AG04450 (cell line): Measurements from ENCODE around the gene CRAMP1. TPM values are rescaled to one million over a fixed set of nuclear protein-coding genes. Genes with fewer than 3 reads are reported as not detected.
A peak's percentile ranks its signal among the peaks of the same experiment; 100 is the strongest.

Experiments used
- CTCF ChIA-PET: fragments of 300-600, 350-600 bp; formaldehyde crosslinking; extraction: SDS; loops from one replicate; lab custom pipeline; 2022; ENCODE audit warnings: antibody characterized with exemption, inconsistent platforms; lab: Charles Lee
- POLR2A ChIA-PET: fragments of 350-600 bp; formaldehyde crosslinking; extraction: SDS; loops from one replicate; lab custom pipeline; 2021; ENCODE audit warnings: antibody characterized with exemption, inconsistent platforms; lab: Yijun Ruan, JAX
- DNase-seq: peaks from one replicate; pipeline ENCODE4 v3.0.0-alpha.2; 2011; ENCODE audit warnings: low read depth, low spot score
- H3K27ac ChIP-seq: one replicate; pipeline ENCODE4 v1.5.1; 2012; ENCODE audit warnings: low read depth, low read length, control low read depth
- H3K27me3 ChIP-seq: one replicate; pipeline ENCODE4 v1.6.0; 2012; ENCODE audit warnings: low read length; ENCODE audit not compliant: control insufficient read depth, insufficient read depth
- H3K4me3 ChIP-seq: 2 replicates; pipeline ENCODE4 v1.5.1; 2011; ENCODE audit warnings: mild to moderate bottlenecking, low read depth, low read length, control low read depth
- H3K9me3 ChIP-seq: 2 replicates; pipeline ENCODE4 v1.5.1; 2012; ENCODE audit warnings: low read length; ENCODE audit not compliant: control insufficient read depth, insufficient read depth
- polyA plus RNA-seq: library from polyadenylated mRNA; depleted of rRNA; stranded (reverse); fragments of >200 nt; gene quantifications from 2 replicates; pipeline ENCODE4 v1.2.3, GENCODE V29; 2011
- TF ChIP-seq, protein P1 (sequence below): IDR thresholded peaks from 2 replicates; pipeline ENCODE4 v1.5.1; 2011; ENCODE audit warnings: low read depth, low read length, control low read depth, inconsistent platforms

Gene CRAMP1
- polyA plus RNA-seq, 1 experiment: 7.8 TPM

DNA sequence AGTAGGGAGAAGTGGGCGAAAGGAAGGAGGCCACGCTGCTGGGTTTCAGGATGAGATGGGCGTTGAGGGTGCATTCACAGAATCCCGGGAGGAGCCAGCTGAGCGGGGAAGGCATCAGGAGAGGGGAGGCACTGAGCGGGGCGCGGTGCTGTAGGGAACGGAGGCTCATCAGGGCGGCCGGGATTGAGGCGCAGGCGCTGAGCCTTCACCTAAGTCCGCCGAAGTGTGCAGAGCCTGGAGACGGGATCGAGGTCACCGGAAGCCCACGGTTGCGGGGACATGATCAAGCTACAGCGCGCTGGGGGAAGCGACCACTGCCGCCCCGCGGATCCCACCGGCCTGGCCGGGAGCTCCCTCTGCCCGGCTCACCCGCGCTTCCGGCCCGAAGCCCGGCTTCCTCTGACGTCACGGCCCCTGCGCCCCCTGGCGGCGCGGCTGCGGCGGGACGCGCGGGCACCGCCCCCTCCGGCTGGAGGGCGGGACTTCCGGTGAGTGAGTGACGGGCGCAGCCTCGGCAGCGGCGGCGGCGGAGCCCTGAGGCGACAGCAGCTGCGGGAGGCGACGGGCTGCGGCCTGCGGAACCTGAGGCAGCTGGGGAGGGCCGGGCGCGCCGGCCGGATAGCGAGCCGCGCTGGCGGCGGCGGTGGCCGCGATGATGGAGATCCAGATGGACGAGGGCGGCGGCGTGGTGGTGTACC, 93.7 kb downstream of the CRAMP1 start, which contains the start of gene MAPK8IP3:
Gene MAPK8IP3, plus strand, starts transcription at position 508 of the 698 bp plus-strand sequence. Its CDS starts 145 bp downstream, at position 653.
- TF ChIP-seq, protein P1, sequence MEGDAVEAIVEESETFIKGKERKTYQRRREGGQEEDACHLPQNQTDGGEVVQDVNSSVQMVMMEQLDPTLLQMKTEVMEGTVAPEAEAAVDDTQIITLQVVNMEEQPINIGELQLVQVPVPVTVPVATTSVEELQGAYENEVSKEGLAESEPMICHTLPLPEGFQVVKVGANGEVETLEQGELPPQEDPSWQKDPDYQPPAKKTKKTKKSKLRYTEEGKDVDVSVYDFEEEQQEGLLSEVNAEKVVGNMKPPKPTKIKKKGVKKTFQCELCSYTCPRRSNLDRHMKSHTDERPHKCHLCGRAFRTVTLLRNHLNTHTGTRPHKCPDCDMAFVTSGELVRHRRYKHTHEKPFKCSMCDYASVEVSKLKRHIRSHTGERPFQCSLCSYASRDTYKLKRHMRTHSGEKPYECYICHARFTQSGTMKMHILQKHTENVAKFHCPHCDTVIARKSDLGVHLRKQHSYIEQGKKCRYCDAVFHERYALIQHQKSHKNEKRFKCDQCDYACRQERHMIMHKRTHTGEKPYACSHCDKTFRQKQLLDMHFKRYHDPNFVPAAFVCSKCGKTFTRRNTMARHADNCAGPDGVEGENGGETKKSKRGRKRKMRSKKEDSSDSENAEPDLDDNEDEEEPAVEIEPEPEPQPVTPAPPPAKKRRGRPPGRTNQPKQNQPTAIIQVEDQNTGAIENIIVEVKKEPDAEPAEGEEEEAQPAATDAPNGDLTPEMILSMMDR: peak; percentile 62
- peak within 1 kb of the TSS; percentile 89 for H3K27ac ChIP-seq
- H3K27me3 ChIP-seq: no peaks in the 10 kb centered on the region
- ChIA-PET POLR2A (interaction anchor here (0.7 to 2.1 kb wide), 9 partner anchors 27 to 1148 kb away, joined by 3 to 15 read pairs (median 4); partner anchors contain the start of genes JPT2, NUBP2, SPSB3 and UQCC4), CTCF (interaction anchor here (0.6 to 3.0 kb wide), 22 partner anchors 8 to 168 kb away, joined by 3 to 29 read pairs (median 5); partner anchors contain the start of genes JPT2 and NUBP2)
- peak; percentile 47 for DNase-seq
- peak within 1 kb of the TSS; percentile 94 for H3K4me3 ChIP-seq
- no peaks in the 10 kb centered on the region; the same call in 1 of the 2 replicates for H3K9me3 ChIP-seq

DNA sequence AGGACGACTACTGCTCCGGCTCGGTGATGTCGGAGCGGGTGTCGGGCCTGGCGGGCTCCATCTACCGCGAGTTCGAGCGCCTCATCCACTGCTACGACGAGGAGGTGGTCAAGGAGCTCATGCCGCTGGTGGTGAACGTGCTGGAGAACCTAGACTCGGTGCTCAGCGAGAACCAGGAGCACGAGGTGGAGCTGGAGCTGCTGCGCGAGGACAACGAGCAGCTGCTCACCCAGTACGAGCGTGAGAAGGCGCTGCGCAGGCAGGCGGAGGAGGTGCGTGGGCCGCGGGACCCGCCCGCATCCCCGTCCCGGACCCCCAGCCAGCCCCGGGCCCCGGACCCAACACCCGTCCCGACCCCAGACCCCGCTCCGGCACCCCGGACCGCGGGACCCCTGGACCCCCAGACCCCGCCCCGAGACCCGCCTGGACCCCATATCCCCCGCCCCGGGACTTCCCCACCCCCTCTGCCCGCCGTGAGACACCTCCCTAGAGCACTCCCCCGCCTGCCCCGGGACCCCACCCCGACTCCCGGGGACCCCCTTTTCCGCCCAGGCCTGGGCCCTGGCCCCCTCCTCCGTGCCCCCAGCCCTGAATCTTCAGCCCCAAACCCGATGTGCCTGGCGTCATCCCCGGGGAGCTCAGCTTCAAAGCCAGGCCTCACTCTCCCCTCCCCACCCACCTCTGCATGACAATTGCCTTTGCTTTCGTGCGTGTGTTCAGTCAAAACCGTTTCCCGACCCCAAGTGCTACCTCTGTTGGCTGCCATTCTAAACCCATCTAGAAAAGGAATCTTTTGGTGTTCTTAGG, 94.4 kb downstream of the CRAMP1 start:
- H3K9me3 ChIP-seq: no peaks in the 10 kb centered on the region; the same call in 1 of the 2 replicates
- H3K4me3 ChIP-seq: peak overlapping the region; percentile 94
- no peak for DNase-seq
- H3K27me3 ChIP-seq: no peaks in the 10 kb centered on the region
- H3K27ac ChIP-seq: peak overlapping the region; percentile 57
- TF ChIP-seq, protein P1: no peak
- ChIA-PET POLR2A (interaction anchor here (0.6 to 2.1 kb wide), 7 partner anchors 26 to 282 kb away, joined by 3 to 15 read pairs (median 7); partner anchors contain the start of genes JPT2, NUBP2 and SPSB3), CTCF (interaction anchor here (0.6 to 3.0 kb wide), 14 partner anchors 9 to 1150 kb away, joined by 3 to 29 read pairs (median 6); partner anchors contain the start of gene JPT2)

DNA sequence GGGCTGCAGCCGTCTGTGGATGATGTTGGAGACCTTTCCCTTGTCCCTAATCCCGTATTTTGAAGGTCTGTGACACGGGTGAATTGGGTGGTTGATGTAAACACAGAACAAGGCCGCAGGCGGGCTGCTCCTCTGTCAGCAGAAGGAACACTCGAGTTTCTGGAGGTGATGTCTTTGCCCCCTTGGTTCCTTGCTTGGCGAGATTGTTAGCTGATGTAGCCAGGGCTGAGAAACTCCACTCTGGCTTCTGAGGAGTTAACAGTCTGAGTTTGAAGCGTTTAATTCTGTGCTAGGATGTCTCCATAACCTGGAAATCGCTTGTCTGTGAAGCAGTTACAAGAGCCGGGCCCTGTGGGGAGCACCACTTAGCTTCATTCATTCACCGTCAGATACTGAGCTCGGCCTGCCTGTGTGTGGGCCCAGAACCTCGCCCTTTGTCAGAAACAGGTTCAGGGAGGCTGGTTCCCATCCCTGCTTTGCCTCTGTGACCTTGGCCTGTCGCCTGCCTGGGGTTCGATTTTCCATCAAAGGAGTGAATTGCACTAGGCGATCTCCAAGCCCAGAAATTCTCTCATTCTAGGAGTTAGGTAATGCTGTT, 95.1 kb downstream of the CRAMP1 start:
- H3K4me3 ChIP-seq: peak overlapping the region; percentile 94
- H3K27me3 ChIP-seq: no peaks in the 10 kb centered on the region
- TF ChIP-seq, protein P1: no peak
- H3K27ac ChIP-seq: peak overlapping the region; percentile 55
- POLR2A ChIA-PET: no interaction called here
- no peak for DNase-seq
- CTCF ChIA-PET: interaction anchor here (0.5 to 3.0 kb wide), 4 partner anchors 10 to 1151 kb away, joined by 3 to 29 read pairs (median 10); no protein-coding TSS in a partner anchor
- H3K9me3 ChIP-seq: no peaks in the 10 kb centered on the region; the same call in 1 of the 2 replicates

DNA sequence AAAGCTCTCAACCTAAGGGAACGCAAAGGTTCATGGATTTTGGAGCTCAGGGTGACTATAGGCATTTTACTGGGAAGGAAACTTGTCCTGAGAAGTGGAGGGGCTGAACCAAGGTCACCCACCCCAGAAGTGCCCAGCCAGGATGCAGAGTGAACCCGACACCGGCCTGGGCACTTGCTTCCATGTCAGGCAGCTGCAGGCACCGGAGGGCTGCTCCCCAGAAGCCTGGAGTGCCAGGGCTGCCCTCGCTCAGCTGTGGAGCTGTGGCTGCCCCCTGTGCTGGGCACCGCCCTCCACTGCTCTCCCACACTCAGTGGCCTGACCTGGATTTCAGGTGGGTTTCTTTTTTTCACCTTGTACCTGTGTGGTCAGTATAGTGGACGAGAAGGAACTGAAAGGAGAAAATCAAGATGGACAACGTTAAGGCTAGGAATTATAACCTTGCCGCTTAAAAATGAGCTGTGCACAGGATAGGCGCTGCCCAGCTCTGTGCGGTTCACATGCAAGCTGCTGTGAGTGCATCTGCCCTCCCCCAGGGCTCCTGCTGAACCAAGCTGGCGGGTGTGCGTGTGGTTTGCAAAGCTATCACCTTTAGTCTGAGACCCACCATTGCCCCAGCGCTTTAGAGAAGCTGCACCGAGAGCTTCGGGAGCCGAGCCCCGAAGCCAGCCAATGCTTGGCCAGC, 96.1 kb downstream of the CRAMP1 start:
- ChIA-PET CTCF (interaction anchor here (3.0 kb wide), 1 partner anchor 18 kb away, joined by 29 read pairs; no protein-coding TSS in a partner anchor), POLR2A (no interaction called here)
- no peaks in the 10 kb centered on the region; the same call in 1 of the 2 replicates for H3K9me3 ChIP-seq
- DNase-seq: no peak
- H3K27me3 ChIP-seq: no peaks in the 10 kb centered on the region
- H3K4me3 ChIP-seq: peak overlapping the region; percentile 94
- TF ChIP-seq, protein P1: no peak
- no peak overlapping the region for H3K27ac ChIP-seq
